HG02970 (cell line): ENCODE measurements around the gene ANO10.
"Not testable (repeated sequence)": the region's sequence is repeated elsewhere in the genome, so short reads cannot be mapped to it uniquely, and the experiment has no call there.

Experiments used
- ATAC-seq: cut with Tn5 transposase; IDR thresholded peaks from one replicate; pipeline ENCODE4 v1.9.1; 2021; ENCODE audit warnings: mild to moderate bottlenecking, moderate library complexity, moderate number of reproducible peaks; ENCODE audit not compliant: unreplicated experiment, low FRiP score

ANO10 gene

DNA sequence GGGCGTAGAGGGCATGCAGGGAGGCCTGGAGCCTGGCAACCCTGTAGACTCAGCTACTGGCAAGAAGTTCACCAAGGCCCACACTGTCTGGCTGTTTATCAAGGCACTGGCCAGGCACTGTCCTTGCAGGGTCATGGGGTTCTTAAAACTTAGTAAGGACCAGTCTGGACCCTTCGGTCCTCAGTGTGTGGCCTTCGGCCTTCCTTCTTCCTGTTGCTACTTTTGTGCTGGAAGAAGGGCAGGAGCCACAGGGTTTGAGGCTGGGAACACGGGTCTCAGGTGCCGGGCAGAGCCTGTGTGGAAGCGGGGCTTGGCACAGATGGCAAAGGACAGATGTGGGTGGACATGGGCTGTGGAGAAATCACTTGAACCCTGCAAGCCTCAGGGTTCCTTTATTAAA lies 258.9 kb downstream of the ANO10 start:
- ATAC-seq: no peak

DNA sequence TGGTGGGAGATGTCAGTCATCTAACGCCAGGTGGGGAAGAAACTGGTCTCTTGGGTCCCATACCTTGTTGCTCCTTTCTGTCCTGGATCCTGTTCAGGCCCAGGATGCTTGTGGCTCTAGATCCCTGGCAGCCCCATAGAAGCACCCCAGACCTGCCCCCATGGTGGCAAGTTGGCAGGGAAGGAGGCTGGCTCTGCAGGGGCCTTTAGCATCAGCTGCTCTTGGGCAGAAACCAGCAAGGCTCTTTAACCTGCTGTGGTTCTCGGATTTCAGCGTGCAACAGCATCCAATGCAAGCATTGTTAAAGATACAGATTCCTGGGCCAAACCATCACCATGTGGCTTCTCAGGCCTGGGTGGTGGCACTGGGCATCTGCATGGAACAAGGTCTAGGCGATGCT lies 259.6 kb downstream of the ANO10 start:
- no peak for ATAC-seq

DNA sequence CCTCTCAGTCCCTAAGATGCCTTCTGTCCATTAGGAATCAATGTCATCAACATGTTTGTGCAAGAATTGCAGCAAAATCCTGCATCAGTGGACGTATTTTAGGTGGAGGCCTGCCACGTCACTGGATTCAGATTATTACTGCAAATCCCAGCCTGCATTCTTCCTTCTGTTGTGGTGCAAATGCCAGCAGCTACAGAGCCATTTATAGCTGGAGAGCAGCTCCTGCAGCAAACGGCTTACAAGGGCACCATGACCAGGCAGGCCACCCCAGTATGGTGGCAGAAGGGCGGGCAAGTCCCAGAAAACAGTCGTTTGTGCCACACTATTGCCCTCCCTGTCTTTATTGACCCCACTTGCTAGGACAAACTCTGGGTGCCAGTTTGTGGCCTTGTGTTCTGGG lies 260.7 kb downstream of the ANO10 start:
- no peak for ATAC-seq

DNA sequence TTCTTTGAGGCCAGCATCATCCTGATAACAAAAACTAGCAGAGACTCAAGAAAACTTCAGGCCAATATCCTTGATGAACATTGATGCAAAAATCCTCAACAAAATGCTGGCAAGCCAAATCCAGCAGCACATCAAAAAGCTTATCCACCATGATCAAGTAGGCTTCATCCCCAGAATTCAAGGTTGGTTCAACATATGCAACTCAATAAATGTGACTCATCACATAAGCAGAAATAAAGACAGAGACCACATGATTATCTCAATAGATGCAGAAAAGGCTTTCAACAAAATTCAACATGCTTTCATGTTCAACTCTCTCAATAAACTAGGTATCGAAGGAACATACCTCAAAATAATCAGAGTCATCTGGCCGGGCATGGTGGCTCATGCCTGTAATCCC lies 265.8 kb downstream of the ANO10 start:
- not testable (repeated sequence) for ATAC-seq

DNA sequence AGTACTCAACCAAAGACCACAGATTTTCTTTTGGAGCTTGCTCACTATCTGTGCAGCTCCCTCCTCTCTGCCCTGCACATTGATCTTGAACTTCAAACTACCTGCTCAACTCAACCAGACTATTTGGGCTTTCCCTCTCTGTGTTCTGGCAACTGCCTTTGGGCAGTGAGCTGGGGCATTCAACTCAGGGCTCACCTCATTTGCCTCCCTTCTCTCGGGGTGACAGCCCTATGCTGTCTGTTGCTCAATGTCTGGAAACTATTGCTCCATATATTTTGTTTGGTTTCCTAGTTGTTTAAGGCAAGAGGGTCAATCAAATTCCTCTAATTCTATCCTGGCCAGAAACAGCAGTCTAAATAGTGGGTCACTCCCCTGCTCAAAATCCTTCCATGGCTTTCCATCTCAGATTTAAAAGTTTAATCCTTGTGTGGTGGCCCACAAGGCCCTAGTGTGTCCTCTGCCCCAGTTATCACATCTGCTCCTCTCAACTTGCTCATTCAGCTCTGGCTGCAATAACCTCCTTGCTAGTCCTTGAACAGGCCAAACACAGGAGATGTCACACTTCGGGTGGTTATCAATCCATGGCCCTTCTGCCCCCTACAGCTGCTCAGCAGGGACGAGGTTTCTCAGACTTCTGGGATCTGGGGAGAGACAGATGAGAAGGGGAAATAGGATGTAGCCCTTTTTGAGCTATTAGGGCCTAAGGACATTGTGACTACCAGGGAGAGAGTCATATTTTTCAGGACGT lies 267.7 kb downstream of the ANO10 start:
- no peak for ATAC-seq

DNA sequence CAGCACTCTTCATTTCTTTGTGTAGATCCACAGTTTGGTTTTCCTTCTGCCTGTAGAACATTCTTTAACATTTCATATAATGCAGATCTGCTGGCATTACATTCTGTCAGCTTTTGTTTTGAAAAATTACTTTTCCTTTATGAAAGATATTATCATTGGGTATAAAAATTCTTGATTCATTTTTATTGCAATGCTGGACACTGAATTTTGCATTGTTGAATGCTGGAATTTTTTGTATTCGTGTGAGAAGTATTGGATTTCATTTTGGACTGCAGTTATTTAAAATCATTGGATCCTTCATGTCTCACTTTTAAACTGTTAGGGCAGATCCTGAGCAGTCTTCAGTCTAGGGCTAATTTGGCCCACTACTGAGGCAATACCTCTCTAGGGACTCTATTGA lies 268.4 kb downstream of the ANO10 start:
- no peak for ATAC-seq

DNA sequence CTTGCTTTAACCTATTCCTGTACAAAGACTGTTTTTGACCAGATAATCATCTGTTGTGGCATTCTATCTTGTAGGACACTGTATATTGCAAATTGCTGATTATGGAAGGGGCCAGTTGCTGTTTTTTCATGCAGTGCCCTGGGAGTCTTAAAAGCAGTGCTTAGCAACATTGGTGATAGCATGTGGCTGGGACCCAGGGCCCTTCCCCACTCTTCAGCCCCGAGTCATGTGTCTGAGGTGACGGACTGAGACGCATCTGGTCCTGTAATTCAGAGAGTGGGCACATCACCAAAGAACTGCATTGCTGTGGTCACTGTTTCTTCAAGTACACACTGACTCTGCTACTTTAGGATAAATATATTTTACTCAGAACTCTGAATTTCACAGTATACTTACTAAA lies 272.1 kb downstream of the ANO10 start:
- no peak for ATAC-seq

DNA sequence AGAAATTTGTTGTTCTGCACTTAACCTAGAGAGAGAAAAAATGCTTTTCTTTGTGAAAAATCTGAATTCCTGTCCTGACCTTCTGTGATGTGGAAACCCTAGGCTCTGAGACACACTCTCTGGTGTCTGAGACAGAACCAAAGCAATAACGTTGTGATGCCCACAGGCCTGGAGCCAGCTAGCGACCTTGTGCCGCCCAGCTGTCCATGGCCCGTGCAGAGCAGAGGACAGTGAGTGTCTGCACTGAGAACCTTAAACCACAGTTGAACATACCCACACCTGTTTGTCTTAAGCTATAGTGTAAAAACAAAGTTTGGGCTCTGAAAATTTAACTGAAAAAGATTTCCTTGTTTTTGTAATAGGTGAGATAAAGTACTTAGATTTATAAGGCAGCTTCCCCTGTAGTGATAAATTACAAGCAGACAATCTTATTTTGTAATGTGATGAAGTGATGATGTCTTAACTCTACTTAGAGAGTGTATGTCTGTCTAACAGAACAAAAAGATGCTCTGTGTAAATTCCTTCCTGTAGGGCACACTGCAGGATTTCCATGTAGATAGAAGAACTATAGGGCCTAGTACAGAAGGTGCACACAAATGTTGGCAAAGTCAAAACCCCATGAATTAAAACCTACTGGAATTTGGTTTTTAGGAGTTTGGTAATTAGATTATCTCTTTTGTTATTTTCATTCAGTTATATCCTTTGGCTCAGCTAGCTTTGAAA lies 272.8 kb downstream of the ANO10 start:
- no peak for ATAC-seq

DNA sequence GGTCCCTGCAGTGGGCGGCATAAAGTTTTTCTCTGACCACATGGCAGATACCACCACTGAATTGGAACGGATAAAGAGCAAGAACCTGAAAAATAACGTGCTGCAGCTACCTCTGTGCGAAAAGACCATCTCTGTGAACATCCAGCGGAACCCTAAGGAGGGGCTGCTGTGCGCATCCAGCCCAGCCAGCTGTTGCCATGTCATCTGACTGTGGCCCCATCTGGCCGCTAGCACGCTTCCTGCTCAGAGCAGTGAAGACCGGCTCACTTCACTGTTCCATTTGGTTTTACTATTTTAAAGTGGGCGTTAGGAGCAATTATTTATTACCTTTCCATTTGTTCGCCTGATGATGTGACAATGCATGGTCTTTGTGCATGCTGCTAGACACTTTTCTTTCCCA lies 273.5 kb downstream of the ANO10 start:
- no peak for ATAC-seq

DNA sequence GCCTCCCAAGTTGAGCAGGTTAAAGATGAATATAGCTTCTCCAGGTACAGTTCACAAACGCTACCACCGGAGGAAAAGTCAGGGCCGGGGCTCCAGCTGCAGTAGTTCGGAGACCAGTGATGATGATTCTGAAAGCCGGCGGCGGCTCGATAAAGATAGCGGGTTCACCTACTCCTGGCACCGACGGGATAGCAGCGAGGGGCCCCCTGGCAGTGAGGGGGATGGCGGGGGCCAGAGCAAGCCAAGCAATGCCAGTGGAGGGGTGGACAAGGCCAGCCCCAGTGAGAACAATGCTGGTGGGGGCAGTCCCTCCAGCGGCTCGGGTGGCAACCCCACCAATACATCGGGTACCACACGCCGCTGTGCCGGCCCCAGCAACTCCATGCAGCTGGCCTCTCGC lies 274.0 kb downstream of the ANO10 start:
- ATAC-seq: no peak

DNA sequence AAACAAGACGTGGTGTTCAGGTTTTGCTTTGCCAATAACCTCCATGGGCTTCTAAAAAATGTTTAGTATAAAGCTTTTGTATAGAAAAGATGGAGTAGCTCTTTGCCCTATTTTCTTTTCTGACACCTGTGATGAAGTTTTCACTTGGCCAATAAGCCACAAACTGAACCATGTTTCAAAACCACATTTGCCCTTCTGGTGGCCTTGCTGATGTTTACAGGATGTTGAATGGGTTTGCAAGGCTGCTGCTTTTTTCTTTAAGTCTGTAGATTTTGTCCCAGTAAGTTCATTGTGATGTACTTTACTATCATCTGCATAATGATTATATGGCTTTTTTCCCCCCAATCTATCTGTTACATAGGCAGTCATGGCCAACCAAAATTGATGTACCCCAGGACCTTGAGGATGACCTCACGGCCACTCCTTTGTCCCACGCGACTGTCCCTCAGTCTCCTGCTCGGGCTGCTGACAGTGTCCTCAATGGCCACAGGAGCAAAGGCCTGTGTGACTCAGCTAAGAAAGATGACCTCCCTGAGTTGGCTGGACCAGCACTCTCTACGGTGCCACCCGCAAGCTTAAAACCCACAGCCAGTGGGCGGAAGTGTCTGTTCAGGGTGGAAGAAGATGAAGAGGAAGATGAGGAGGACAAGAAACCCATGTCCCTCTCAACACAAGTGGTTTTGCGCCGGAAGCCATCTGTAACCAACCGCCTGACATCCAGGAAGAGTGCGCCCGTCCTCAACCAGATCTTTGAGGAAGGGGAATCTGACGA lies 274.6 kb downstream of the ANO10 start:
- no peak for ATAC-seq

DNA sequence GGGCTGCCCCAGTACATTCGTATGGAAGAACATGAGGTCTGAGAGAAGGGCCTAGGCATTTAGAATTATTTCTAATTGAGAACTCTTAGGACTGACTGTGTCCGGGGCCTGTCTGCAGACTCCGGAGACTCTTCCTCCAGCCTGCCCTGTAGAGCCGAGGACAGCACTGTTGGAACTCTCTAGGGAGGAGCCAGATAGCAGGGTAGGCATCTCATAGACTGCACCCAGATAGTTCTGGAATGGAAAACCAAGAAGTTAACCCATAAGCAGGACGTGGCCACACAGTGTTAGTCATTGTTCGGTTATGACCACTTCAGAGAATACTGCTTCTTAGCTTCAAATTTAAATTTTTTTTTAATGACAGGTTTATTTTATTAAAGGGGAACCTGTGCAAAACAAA lies 275.9 kb downstream of the ANO10 start:
- no peak for ATAC-seq

DNA sequence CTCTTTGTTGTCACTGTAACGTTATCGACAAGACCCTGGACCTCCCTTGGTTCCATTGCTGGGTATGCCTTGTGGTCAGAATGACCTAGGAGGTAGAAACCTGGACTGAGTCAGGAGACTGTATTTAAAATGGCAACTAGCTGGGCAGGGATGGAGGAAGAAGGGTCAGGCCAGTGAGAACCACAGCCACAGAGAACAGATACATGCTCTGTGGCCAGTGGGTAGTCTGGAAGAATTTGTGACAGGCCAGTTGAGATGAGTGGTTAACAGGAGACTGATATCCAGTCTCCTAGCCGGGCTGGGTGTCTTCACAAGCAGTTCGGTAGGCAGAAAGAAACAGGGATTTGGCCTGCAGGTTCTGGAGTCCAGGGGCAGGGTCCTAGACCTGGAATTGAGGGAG lies 276.6 kb downstream of the ANO10 start:
- no peak for ATAC-seq

DNA sequence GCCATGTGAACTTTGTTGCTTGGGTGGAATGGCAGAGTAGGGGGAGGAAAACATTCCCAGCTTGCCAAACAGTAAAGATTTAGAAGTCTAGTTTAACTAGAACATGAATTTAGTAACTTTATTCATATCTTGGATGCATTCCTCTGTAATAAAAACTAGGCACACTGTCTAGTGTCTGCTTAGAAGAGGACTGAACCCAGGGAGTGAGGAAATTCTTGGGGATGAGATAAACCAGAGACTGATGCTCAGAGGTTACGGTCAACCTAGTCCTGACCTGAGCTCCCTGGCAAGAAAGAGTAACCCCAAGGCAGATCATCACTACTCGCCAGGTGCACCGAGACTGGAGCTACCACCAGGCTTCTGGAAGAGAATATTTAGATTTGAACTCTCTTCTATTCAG lies 277.3 kb downstream of the ANO10 start:
- ATAC-seq: no peak

DNA sequence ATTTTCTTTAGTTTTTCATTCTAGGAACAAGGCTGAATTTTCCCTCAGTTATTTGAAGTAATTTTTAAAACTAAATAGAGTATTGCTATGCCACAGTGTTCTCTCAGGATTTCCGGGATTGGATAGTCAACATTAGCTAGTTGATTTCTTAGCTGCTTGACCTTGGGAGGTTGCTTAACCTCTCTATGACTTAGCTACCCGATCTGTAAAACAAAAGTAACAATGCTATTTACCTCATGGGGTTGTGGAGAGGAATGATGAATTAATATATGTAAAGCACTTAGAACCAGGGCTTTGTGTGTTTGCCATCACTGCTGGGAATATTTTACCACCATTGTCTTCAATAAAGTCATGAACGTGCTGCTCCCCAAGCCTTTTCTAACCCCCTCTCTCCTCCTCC lies 278.0 kb downstream of the ANO10 start:
- ATAC-seq: no peak

DNA sequence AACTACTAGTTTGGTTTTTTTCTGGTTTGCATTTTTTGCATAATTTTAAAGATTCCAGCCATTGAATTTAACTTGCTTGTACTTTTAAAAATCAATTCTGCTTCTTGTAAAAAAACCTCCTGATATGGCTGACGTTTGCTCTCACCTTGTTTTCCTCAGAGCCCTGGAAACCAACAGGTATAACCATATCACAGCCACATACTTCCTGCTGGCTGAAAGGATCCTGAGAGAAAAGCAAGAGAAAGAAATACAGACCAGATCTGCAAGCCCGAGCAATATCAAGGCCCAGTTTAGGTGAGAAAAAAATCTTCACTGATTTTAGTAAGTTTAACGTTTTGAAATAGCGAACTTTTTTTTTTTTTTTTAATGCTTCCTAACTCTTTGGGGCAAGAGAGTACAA lies 278.6 kb downstream of the ANO10 start:
- no peak for ATAC-seq

DNA sequence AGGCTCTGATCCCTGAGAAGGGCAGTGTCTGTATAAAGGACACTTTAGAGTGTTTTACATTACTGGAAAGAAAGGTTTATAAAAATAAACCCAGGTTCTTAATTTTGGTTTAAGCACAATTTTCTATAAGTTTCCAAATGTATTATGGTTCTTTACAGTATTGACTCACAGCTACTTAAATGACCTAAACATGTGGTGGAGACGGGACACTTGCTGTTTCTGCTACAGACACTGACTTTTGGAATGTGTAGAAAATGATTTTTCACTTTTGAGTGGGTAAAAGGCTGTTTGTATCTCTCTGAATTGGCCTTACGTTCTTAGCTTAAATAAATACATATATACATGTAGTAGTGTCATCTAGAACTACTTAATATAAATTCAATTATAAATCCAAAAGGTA lies 280.0 kb downstream of the ANO10 start:
- ATAC-seq: no peak

DNA sequence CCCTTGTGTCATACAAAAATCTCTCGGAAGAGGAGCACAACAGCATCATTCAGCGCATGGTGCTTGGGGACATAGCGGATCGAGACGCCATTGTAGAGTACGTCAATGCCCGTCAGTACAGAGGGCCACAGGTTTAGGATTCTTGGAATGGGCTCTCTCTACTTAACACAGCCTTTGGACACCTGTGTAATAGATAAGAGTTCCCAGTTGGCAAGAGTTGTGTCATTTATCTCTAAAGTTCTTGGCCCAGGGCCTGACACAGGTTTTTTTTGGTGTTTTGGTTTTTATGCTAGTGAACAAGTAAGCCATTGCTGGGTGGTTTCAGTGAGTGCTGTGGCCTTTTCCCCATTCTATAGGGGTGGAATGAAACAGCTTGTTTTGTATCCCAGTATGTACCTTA lies 281.4 kb downstream of the ANO10 start:
- no peak for ATAC-seq

DNA sequence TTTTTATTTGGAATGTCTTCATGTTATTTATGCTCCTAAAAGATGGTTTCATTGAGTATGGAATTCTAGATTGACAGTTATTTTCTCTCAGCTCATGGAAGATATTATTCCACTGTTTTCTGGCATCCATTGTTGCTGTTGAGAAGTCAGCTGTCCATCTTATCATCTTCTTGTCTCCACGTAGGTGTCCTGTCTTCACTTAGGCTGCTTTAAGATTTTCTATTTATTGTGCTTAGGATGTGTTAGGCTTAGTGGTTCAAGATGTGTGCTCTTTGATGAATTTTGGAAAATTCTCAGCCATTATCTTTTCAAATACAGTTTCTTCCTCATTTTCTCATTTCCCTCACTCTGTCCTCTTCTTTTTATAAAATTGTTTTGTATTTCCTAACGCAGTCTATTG lies 283.5 kb downstream of the ANO10 start:
- ATAC-seq: no peak

DNA sequence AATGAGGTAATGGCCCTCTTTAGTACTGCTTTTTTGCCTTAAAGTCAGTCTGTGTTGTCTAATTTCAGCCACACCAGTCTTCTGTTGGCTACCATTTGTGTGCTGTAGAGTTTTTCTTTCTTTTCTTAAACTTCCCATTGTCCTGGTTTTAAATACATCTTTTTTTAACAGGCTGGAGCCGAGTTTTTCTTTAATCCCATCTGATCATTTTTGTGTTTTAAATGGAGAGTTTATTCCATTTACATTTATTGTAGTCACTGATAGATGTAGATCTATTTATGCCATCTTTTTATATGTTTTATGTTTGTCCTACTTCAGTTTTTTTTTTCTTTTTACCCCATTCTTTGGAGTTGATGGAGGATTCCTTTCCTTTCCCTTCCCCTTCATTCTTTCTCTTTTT lies 286.0 kb downstream of the ANO10 start:
- no peak for ATAC-seq

DNA sequence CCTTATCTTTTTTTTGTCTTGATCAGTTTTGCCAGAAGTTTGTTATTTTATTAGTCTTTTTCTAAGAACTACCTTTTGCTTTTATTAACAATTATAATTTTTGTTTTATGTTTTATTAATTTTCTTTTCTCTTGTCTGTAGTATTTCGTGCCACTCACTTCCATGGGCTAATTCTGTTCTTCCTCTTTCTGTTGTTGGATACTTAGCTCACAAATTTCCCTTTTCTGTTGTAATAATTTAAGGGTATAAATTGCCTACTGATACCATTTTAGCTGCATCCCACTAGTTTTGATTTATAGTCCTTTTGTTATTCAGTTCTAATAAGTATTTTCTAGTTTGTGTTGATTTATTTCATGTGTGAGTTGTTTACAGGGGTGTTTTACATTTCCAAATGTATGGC lies 286.8 kb downstream of the ANO10 start:
- no peak for ATAC-seq

DNA sequence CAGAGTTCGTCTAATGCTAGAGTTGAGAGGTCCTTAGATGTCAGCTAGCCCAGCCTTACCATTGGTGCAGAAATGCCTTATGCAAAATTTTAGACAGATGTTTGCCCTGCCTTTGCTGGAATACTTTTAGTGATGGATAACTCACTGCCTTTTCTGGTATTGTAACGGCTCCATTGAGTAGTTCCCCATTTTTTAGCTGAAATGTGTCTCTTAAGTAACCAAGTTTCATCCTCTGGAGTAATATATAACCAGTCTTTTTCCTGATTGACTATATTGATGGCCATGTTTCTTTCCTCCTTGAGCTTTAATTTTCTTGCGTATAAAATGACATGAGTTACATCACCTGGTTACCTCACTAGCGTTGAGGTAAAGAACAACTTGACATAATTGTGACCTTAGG lies 290.4 kb downstream of the ANO10 start:
- ATAC-seq: no peak
